Activated CD4-positive, alpha-beta T cell treated with anti-CD3 and anti-CD28 coated beads, Interleukin-2, Interleukin-4, amounts not matched to agents 100 ng/mL and 50 ng/mL, durations not matched to agents 16 hours and 8 hours (primary cell): ENCODE results near the gene LYRM7.
"Not testable (repeated sequence)": the region's sequence is repeated elsewhere in the genome, so short reads cannot be mapped to it uniquely, and the experiment has no call there.

Experiments used
- DNase-seq: peaks from one replicate; pipeline ENCODE4 v3.0.0-alpha.2; 2020; ENCODE audit warnings: low spot score

The LYRM7 gene

DNA sequence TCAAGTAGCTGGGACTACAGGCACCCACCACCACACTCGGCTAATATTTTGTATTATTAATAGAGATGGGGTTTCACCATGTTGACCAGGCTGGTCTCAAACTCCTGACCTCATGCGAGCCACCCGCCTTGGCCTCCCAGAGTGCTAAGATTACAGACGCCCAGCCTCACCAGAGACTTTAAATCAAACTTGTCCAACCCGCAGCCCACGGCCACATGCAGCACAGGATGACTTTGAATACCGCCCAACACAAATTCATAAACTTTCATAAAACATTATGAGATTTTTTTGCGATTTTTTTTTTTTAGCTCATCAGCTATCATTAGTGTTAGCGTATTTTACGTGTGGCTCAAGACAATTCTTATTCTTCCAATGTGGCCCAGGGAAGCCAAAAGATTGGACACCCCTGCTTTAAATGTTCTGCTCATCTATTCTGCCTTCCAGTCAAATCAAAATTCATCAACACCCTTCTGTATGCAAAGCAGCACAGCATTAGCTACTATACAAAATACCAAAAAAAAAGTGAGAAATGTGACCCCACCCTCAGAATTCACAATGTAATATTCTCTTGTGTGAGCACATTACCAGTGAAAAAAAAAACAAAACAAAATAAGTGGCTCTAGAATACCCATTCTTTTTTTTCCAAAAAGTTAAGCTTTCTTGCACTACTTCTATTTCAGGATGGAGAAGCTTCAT, 50.4 kb downstream of the LYRM7 start:
- no peak for DNase-seq

DNA sequence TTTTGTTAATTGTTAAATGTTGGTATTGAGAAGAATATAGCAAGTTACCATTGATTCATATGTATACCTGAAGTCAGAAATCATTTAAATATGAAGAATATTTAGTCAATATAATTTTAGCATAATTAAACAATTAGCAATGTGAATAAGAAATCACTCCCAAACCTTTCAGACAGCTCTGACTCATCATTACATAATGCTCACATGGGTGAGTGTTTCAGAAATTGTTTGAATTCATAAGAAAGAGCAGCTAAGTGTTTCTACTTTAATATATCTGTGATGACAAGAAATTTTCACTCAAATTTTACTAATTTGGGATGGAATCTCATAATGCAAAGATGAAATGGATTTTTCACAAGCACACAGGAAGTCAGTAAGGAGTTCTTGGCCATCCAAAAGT, 51.1 kb downstream of the LYRM7 start:
- no peak for DNase-seq

DNA sequence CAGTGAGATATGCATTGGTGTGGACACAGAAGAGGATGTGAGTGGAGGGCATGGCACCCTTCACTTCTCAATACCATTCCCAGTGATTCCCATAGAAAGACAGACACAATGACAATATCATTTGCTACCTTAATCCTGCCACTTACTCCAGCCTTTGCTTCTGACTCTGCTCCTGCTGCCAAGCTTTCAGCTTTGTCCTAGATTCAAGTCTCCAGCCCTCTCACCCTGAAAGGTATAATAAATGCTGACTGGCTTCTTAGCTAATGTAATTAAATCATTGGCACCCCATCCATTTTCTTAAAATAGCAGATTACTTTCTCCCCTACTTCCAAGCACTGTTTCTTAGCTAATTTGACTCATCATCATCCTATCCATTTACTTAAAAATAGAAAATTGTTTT, 52.0 kb downstream of the LYRM7 start:
- DNase-seq: no peak

DNA sequence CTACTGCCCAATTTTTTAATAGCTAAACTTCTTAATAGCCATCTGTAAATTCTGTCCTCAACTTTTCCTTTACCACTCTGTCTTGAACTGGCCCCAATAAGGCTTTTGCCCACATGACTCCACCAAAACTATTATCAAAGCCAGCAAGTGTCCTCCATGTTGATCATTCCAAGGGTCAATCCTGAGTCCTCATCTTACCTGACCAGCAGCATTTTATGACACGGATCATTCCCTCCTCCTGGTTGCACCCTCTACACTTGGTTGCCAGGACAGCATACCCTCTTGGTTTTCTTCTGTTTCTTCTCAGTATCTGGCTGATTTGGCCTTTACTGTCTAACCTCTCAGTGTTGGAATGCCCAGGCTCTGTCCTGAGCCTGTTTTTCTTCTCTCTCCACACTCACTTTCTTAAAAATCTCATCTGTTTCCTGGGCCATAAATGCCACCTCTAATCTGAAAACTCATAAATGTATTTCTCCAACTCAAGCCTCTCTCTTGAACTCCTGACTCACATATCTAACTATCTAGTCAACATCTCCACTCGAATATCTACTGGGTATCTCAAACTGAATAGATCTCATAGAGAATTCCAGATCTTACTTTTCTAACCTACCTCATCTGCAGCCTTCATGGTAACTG, 53.1 kb downstream of the LYRM7 start:
- DNase-seq: no peak

DNA sequence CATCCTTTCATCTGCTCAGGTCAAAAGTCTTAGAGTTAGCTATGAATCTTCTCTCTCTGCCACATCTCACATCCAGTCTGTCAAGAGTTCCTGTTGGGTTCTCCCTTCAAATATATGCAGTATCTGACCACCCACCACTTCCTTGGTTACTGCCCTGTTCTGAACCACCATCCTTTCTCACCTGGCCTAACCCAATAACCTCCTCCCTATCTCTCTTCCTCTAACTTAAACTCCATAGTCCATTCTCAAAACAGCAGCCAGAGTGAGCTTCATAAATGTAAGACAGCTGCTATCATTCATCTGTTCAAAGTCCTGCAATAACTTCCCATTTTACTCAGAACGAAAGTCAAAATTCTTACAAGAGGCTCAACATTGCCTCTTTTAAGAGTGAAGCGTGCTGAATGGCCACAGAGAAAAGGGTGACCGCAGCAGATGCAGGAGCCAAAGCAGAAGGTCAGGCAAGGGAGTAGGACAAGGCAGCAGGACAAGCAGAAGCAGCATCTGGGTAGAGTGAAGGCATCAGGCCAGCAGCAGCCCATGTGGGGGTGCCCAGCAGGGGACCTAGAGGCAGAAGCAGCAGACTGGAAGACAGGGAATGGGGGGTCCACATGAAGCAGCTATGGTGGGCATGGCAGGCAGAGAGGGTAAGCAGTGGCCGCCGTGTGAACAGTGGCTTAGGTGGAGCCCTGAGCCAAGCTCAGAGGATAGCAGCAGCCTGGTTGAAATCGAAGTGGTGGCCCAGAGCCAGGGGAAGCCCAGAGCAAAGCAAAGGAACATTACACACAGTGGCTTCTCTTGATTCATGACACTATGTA, 53.9 kb downstream of the LYRM7 start:
- peak; percentile 25 for DNase-seq

DNA sequence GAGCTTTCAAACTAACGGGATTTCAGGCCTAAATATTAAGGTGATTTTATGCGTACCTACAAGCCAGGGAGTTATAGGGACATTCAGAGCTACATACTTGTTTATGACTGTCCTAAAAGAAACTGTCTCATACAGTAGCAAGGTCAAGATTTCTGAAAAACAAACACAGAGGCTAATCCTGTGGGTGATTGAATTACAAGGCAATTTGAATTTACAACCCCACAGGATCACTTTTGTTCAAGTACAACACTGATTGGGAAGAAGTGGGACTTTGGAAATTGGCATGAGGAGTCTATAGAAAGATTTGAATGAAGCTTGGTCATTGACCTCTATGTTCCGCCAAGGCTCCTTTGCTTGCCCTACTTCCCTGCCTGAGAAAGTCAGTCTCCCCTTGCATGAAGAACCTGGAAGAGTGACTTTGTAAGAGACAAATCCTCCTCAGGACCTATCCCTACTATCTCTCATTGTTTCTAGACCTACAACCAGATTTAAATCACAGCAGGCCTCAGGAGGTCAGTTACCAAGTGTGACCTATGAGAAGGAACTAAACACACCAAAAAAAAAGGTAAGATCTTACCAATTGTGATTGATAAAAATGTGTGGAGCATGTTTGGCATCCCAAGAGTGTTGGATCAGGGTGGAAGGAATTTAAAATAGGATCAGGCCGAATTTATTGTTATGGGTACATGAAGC, 54.7 kb downstream of the LYRM7 start:
- DNase-seq: no peak

DNA sequence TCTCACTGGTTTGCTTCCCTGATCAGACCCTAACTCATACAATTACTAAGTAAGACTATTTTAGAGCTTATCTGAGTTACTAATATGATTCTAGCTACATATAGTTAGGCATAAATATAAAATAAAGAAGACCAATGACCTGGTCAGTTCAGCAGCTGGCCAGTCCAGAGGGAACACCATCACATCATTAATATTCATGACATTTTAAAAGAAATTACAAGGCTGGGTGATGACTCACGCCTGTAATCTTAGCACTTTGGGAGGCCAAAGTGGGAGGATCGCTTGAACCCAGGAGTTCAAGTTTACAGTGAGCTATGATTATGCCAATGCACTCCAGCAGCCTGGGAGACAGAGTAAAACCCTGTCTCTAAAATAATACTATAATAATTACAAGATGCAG, 56.2 kb downstream of the LYRM7 start:
- DNase-seq: no peak

DNA sequence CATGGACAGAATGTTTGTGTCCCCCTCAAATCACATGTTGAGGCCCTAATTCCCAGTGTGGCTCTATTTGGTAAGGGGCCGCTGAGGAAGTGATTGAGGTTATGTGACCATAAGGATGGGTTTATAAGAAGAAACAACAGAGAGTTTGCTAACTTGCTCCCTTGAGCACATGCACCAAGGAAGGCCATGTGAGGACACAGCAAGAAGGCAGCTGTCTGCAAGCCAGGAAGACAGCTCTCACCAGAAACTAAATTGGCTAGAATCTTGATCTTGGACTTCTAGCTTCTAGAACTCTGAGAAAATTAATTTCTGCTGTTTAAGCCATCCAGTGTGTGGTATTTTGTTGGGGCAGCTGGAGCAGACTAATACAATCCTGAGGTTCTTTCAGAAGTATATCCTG, 57.9 kb downstream of the LYRM7 start:
- DNase-seq: no peak

DNA sequence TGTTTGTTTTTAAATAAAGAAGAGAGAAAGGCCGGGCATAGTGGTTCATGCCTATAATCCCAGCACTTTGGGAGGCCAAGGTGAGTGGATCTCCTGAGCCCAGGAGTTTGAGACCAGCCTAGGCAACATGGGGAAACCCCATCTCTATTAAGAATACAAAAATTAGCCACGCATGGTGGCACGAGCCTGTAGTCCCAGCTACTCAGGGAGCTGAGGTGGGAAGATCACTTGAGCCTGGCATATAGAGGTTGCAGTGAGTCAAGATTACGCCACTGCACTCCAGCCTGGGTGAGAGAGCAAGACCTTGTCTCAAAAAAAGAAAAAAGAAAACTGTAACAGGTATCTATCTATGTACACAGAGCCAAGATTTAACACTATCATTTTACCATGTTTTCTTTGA, 58.9 kb downstream of the LYRM7 start:
- no peak for DNase-seq

DNA sequence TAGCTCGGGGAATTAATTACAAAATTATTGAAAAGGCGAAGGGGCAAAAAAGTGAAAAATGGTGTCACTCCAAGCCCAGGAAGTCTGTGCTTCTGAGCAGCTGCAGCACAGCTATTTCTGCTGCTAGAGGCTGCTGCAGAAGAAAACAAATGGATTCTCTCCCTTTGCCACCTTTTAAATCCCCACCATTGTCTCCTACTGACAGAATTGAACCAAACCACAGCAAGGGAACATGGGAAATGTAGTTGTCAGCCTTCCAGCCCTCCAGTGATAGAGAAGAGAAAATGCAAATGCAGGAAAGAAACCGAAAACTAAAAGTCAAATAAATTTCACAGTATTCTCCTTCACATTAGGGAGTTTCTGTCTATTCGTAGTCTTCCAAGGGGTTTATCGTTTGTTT, 59.7 kb downstream of the LYRM7 start:
- DNase-seq: no peak

DNA sequence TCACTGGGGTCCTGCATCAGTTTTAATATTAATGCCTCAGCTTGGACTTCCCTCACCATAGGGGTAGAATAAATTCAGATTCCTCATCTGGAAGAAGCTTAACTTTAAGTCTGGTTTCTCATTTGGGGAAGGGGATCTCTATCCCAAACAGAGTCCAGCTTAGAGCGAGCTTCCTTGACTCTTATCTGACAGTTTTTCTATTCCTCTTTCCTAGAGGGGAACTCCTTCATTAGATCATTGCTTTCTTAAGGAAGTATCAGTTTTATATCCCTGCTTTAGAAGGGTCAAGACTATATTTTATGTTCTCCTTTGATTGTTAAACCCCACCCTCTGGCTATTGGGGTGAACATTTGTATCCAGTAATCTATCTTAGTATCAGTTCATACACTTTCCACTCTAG, 68.9 kb downstream of the LYRM7 start:
- DNase-seq: no peak

DNA sequence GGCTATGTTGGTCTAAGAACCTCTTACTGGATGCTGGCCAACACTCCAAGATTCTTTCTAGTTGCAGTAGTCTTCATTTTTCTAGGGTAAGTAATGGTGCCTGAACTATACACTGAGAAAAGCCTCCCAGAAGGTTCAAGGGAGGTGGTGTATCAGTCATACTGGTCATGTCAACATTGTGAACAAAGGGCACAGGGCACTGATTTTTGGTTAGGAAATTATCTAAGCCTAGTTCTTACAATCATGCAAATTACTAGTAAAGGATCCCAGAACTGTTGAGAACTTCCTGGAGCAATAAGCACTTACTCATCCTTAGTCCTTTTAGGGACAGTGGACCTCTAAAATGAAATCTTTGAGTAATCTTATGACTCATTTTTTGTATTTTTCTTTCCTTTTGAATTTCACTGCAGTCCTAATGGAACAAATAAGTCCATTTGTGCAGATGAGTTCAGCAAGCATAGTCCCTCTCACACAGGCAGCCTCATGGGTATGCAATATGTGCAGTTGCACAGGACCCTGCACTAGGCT, 72.0 kb downstream of the LYRM7 start:
- DNase-seq: peak; percentile 50

DNA sequence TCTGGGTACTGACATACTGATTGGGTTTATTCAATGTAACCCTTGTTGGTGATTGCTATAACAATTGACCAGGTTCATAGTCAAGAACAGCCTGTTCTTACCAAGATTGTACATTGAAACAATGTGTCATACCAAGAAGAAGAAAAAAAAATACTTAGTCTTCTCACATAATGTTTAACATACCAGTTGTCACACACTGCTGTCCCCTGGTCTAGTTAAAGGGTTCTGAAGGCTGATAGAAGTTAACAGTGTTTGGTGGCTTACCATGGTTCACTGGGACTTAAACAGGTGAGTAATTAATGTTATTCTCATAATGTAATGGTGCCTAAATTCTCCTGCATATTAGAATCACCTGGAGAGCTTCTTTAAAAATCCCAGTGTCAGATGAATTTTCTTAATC, 74.6 kb downstream of the LYRM7 start:
- no peak for DNase-seq

DNA sequence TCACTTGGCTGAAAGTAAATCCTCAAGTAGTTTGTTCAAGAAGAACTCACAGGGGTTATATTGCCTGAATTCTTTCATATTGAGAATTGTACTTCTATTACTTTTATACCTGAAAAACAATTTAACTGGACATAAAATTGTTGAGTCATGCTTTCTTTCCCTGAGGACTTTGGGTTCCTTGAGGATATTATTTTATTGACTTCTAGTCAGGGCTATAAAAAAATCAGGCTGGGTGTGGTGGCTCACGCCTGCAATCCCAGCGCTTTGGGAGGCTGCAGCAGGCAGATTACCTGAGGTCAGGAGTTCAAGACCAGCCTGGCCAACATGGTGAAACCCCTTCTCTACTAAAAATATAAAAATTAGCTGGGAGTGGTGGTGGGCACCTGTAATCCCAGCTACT, 75.2 kb downstream of the LYRM7 start:
- no peak for DNase-seq

DNA sequence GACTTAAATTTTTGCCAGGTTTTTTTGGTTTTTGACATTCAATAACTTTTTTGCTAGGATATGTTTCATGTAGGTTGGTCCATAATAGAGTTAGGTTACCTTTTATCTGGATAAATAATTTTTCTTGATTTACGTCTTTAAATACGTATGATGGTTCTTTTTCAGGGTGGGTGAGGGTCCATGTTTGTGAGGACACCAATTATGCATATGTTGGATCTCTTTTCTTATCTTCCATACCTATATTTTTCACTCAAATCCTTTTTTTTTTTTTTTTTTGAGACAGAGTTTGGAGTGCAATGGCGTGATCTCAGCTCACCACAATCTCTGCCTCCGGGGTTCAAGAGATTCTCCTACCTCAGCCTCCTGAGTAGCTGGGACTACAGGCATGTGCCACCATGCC, 75.8 kb downstream of the LYRM7 start:
- no peak for DNase-seq

DNA sequence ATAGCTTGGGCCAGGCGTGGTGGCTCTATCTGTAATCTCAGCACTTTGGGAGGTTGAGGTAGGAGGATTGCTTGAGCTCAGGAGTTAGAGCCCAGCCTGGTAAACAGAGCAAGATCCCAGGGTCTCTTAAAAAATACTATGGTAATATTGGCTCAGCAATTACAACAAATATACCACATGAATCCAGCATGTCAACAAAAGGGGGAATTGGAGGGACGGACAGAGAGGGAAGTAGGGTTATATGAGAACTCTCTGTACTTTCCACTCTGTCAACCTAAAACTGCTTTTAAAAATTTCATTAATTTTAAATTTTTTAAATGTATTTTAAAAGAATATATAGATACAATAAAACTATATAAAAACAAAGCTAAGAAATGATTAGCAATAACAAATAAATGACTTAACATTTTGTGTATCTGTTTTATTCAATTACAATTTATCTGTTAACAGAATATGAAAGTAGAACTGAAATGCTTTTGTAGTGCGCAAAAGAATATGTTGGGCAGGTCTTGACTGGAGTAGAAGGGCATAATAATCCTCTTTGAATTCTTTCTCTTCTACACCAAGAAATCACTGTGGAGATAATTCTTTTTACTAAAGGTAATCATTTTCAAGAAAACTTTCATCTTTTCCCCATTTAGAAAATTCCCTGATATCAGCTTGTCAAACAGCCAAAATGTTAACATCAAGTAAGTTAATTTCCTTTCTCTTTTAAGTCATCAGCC, 80.2 kb downstream of the LYRM7 start:
- no peak for DNase-seq

DNA sequence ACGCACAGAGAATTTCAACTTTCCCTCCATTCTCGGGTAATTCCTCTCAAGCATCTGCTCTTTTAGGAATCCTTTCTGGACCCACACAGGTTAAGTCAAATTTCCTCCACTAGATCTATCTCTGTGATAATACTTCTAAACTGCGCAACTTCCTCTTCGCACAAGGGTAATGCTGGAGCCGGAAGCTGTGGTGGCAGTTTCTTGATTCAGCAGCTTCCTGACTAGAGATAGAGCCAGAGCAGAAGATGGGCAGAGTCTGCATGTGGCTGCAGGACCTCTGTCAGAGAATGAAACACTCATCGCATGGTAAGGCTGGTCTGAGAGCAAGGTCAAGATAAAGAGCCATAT, 82.1 kb downstream of the LYRM7 start:
- peak; percentile 92 for DNase-seq

DNA sequence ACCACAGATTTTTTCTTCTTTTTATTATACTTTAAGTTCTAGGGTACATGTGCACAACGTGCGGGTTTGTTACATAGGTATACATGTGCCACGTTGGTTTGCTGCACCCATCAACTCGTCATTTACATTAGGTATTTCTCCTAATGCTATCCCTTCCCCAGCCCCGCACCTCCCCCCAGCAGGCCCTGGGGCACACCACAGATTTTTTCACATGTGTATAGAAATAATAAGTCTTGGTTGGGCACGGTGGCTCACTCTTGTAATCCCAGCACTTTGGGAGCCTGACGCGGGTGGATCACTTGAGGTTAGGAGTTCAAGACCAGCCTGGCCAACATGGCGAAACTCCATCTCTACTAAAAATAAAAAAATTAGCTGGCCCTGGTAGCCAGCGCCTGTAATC, 83.3 kb downstream of the LYRM7 start:
- DNase-seq: not testable (repeated sequence)

DNA sequence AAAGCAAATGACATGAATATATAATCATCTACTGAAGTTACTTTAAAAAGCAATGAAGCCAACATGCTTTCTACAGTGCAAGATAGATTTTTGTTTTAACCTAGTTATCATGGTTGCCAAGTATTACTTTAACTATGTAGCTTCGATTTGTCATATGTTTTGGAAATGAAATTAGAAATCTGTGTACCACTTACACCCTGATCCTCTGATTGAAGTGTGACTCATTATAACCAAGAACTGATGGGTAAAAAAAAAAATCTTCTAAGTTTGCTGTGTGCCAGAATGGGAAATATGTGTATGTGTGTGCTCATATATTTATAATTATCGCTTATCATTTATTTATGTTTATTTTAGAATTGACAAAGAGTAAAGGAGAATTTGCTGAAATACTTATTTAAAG, 84.0 kb downstream of the LYRM7 start:
- no peak for DNase-seq
